Brain microvascular endothelial cell (primary cell): ENCODE measurements around the gene LEMD1.
A peak's percentile ranks its signal among the peaks of the same experiment; 100 is the strongest.

Source experiments
- DNase-seq: peaks from one replicate; pipeline ENCODE4 v3.0.0-alpha.2; 2020
- H3K27ac ChIP-seq: fragments of 250-450 bp; sonication (Bioruptor Pico); 2 replicates; pipeline ENCODE4 v1.5.1; 2020; ENCODE audit warnings: mild to moderate bottlenecking, moderate library complexity
- H3K27me3 ChIP-seq: fragments of 250-450 bp; sonication (Bioruptor Pico); replicated peaks from 2 replicates; pipeline ENCODE4 v1.5.1; 2020; ENCODE audit warnings: mild to moderate bottlenecking
- H3K36me3 ChIP-seq: fragments of 250-450 bp; sonication (Bioruptor Pico); replicated peaks from 2 replicates; pipeline ENCODE4 v1.5.1; 2020; ENCODE audit warnings: mild to moderate bottlenecking
- H3K4me3 ChIP-seq: 2 replicates; pipeline ENCODE4 v1.5.1; 2011; ENCODE audit warnings: low read depth, mild to moderate bottlenecking, control low read depth, low read length, moderate library complexity
- in situ Hi-C: cut with HindIII; loops from 2 replicates; pipeline ENCODE4 v1.10.0; 2017; ENCODE audit warnings: low sequenced_read_pairs, low pct_ligation_motif_present
- TF ChIP-seq, protein P1 (sequence below): IDR thresholded peaks from 2 replicates; pipeline ENCODE4 v1.5.1; 2011; ENCODE audit warnings: low read depth, mild to moderate bottlenecking, moderate library complexity, low read length, control low read depth, inconsistent platforms; ENCODE audit errors: missing control alignments

LEMD1 gene

DNA sequence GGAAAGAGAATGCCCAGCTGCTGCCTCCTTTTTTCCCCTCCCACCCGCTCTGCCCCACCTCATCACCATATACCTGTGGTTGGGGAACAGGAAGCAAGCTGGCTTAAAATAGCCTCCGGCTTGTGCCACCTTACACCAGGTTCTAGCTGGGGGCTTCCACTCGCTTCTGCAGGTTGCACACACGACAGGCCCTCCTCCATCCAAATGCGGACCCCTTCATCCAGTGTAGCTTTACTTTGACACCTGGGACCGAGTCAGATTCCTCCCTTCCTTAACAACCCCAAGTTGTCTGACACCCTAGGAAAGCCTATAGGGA lies 19.4 kb upstream of the LEMD1 start:
- Histone ChIP-seq H3K4me3 (no peak overlapping the region), H3K36me3 (no peaks in the 10 kb centered on the region), H3K27ac (no peak overlapping the region), H3K27me3 (peaks cover 10% of the 10 kb centered on the region)
- in situ Hi-C loops = no loop called here
- no peak for DNase-seq
- TF ChIP-seq, protein P1, sequence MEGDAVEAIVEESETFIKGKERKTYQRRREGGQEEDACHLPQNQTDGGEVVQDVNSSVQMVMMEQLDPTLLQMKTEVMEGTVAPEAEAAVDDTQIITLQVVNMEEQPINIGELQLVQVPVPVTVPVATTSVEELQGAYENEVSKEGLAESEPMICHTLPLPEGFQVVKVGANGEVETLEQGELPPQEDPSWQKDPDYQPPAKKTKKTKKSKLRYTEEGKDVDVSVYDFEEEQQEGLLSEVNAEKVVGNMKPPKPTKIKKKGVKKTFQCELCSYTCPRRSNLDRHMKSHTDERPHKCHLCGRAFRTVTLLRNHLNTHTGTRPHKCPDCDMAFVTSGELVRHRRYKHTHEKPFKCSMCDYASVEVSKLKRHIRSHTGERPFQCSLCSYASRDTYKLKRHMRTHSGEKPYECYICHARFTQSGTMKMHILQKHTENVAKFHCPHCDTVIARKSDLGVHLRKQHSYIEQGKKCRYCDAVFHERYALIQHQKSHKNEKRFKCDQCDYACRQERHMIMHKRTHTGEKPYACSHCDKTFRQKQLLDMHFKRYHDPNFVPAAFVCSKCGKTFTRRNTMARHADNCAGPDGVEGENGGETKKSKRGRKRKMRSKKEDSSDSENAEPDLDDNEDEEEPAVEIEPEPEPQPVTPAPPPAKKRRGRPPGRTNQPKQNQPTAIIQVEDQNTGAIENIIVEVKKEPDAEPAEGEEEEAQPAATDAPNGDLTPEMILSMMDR = no peak

DNA sequence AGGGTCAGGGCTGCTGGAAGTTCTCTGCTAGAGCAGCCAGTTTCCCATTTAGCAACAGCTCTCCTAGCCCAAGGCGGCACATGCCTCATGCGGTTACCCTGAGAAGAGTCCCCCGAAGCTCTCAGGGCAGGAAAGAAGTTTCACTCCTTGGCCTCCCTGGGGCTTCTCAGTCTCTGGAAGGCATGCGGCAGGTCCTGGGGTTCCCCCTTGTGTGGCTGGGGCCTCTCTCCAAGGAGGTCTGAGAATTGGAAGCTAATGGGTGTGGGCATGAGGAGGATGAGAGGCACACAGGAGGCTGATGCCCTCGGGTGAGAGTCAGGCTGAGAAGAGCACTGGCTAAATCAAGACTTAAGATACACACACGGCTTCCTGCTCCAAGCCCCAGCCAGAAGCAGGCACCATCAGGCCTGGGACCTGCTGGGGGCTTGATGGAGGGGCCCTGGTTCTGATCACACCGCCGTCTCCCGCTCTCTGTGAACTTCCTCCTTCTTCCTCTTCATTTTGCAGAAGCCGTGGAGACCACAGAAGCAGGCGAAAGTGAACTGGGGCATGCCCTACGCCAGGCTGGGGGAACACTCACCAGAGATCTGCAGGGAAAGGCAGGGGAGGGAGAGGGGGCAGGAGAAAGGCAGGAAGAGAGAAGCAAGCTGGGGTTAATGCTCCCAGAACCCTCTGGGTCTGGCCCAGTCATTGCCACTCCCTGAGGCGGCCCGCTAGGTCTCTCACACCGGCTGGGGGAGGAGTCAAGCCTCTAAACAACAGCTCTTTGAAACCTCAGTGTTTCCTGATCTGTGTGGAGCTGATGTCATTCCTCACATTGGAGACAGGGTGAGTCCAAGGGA lies 18.8 kb upstream of the LEMD1 start:
- in situ Hi-C loops = no loop called here
- DNase-seq = peak; percentile 17
- TF ChIP-seq, protein P1 = no peak
- Histone ChIP-seq H3K27ac (no peak overlapping the region), H3K36me3 (no peaks in the 10 kb centered on the region), H3K4me3 (no peak overlapping the region), H3K27me3 (peaks cover 16% of the 10 kb centered on the region)

DNA sequence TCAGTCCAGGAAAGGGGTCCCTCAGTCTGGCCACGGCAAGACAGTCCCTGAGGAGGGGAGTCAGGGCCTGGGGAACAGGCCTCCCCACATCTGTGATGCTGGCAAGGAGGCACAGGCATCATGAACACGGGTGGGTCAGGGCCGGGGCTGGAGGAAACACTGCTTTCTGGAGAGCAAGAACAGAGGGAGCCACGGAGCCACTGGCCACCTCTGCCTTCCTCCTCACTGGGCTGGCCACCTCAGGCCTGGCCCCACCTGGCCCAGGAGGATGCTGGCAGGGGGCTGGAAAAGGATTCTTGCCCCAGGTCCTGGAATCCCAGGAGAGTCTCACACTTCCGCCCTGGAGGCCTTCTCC lies 18.2 kb upstream of the LEMD1 start:
- TF ChIP-seq, protein P1 = no peak
- Histone ChIP-seq H3K36me3 (no peaks in the 10 kb centered on the region), H3K27ac (no peak overlapping the region), H3K27me3 (peaks cover 22% of the 10 kb centered on the region), H3K4me3 (no peak overlapping the region)
- in situ Hi-C loops = no loop called here
- no peak for DNase-seq

DNA sequence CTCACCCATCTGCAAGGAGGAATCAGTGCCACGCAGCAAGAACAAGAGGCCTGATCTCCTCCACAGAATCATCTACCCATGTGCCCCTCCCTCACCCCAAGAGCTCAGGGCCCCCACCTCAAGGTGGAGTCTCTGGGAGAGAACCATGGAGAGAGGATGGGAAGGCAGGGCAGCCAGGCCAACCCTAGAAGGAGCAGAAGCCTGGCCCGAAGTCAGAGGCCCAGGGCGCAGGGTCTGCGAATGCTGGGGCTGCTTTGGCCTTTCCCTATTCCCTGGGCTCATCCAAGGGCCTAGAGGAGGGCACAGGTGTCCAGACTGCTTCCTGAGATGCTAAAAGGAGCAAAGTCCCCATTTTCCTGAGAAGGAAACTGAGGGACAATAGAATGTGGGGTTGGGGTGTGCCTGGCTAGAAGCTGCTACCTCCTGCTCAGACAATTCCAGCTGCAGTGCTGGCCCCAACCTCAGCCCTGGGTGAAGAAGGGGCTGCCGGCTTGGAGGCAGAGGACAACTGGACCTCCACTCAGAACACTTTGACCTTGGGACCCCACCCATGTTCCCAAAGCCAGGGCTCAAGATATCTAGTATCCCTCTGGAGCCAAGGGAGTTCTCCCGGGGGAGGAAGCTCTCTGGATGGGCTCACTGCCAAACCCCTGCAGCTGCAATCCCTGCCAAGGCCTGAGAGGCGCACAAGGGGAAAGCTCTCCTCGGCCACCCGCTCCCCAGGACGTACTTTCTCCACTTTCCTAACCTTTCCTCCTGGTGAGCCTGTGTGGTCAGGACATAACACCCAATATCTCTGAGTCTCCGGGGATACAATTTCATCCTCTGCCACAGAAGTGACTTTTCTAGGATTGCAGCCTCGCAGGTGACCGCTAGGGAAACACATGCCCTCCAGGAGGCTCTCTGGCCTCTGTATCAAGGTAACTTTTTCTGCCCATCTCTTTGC lies 16.6 kb upstream of the LEMD1 start:
- Histone ChIP-seq H3K27me3 (peaks cover 27% of the 10 kb centered on the region), H3K36me3 (no peaks in the 10 kb centered on the region), H3K4me3 (no peak overlapping the region), H3K27ac (no peak overlapping the region)
- TF ChIP-seq, protein P1 = peak; percentile 80
- DNase-seq = peak; percentile 72
- in situ Hi-C loops = no loop called here

DNA sequence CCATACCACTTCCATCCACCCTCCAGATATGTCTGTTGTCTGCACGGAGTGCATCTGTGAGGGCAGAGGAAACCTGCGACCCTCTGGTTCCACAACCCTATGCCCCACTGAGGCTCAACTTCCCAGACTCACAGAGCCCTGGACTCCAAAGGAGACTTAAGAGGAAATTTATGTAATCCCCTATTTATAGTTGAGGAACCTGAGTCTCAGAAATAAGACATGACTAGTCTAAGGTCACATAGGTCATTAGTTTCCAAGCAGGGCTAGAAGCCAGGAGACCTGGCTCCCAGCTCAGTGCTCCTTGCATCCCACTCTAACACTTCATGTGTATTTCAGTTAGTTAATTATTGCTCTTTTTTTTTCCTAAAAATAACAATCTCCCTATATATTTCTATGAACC lies 15.7 kb upstream of the LEMD1 start:
- TF ChIP-seq, protein P1 = no peak
- in situ Hi-C loops = no loop called here
- no peak for DNase-seq

More for the DNA sequence above, 15.7 kb upstream of the LEMD1 start:
- no peak overlapping the region for H3K4me3 ChIP-seq
- peaks cover 28% of the 10 kb centered on the region for H3K27me3 ChIP-seq
- no peaks in the 10 kb centered on the region for H3K36me3 ChIP-seq
- H3K27ac ChIP-seq = no peak overlapping the region
